NT2/D1 (cell line): Measurements from ENCODE around the gene MRPS2.

Experiments
- SUZ12 ChIP-seq: IDR thresholded peaks from 2 replicates; pipeline ENCODE4 v1.6.1; 2011; ENCODE audit not compliant: insufficient read length, insufficient read depth; ENCODE audit errors: extremely low read depth
- YY1 ChIP-seq: IDR thresholded peaks from 2 replicates; pipeline ENCODE4 v1.6.1; 2011; ENCODE audit not compliant: insufficient read length, insufficient read depth

- TF ChIP-seq SUZ12 (no peak), YY1 (no peak)
Observed at GRCh38 chr9:135492886-135493669, 7.4 kb upstream of the MRPS2 start.
